NCI-H187 treated with DMSO at 0.1 percent for 48 hours (cell line): ENCODE data around the gene ESPL1.

Experiments
- DNase-seq: peaks from one replicate; lab custom pipeline; 2025; lab: John Stamatoyannopoulos, UW

ESPL1 gene

GRCh38 chr12:53338017-53338416 lies 69.9 kb downstream of the ESPL1 start:
- DNase-seq: no peak

DNA sequence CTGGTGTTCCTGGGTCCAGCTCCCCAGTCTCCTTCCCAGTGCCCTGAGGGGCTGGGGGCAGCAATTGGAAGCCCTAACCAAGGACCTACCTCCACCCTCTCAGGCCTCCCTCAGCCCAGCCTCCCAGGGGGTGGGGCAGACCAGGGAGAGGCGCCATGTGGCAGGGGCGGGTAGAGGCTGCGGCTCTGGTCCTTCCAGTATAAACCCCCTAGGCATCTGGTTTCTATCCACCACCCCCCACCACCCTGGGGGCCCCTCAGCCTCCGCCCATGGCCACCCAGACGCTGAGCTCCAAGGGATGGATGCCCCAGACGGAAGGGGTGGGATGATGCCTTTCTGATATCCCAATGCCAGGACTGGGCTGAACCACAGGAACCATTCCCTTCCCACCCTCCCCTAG lies 70.8 kb downstream of the ESPL1 start:
- no peak for DNase-seq

GRCh38 chr12:53340398-53340797 lies 72.3 kb downstream of the ESPL1 start:
- DNase-seq: no peak
